H1 (cell line): ENCODE measurements around the gene ZBED5. TPM values are rescaled to one million over a fixed set of nuclear protein-coding genes. Genes with fewer than 3 reads are reported as not detected.

ENCODE experiments used
- BRCA1 ChIP-seq: IDR thresholded peaks from 2 replicates; pipeline ENCODE4 v1.6.1; 2012; ENCODE audit warnings: low read depth, low read length, improper control_type of control experiment
- CEBPB ChIP-seq: IDR thresholded peaks from 2 replicates; pipeline ENCODE4 v1.6.1; 2012; ENCODE audit warnings: low read depth, low read length
- CHD2 ChIP-seq: IDR thresholded peaks from 2 replicates; pipeline ENCODE4 v1.6.1; 2012; ENCODE audit warnings: low read length, improper control_type of control experiment
- EP300 ChIP-seq, 2 experiments: IDR thresholded peaks; 1 replicate in 1 of 2; 2 replicates in 1 of 2; pipeline ENCODE4 v1.6.1; 2011 to 2012; ENCODE audit warnings: low read depth in 2 of 2, low read length in 2 of 2, mild to moderate bottlenecking in 2 of 2, borderline replicate concordance in 1 of 2, inconsistent platforms in 1 of 2, moderate library complexity in 1 of 2
- EZH2 ChIP-seq: fragments of 200-600 bp; sonication (generic); IDR thresholded peaks from 2 replicates; pipeline ENCODE4 v1.7.1; 2012; ENCODE audit warnings: low read depth, mild to moderate bottlenecking, moderate library complexity, low read length, inconsistent platforms; ENCODE audit not compliant: severe bottlenecking
- GTF2F1 ChIP-seq: IDR thresholded peaks from 2 replicates; pipeline ENCODE4 v1.6.1; 2012; ENCODE audit warnings: low read depth, low read length, improper control_type of control experiment, borderline replicate concordance
- JUN ChIP-seq: IDR thresholded peaks from 2 replicates; pipeline ENCODE4 v1.6.1; 2011; ENCODE audit warnings: low read depth, mild to moderate bottlenecking, improper control_type of control experiment, low read length
- KDM5A ChIP-seq: fragments of 200-600 bp; IDR thresholded peaks from 2 replicates; pipeline ENCODE4 v1.7.1; 2012; ENCODE audit warnings: mild to moderate bottlenecking, low read length, inconsistent platforms, mixed read lengths
- MAFK ChIP-seq: IDR thresholded peaks from 2 replicates; pipeline ENCODE4 v1.6.1; 2012; ENCODE audit warnings: low read depth, mild to moderate bottlenecking, improper control_type of control experiment, low read length
- NANOG ChIP-seq: IDR thresholded peaks from 2 replicates; pipeline ENCODE4 v1.6.1; 2011; ENCODE audit warnings: low read length, low read depth, mild to moderate bottlenecking, inconsistent platforms; ENCODE audit not compliant: insufficient read depth, poor library complexity, severe bottlenecking
- PHF8 ChIP-seq: fragments of 200-600 bp; sonication (generic); conservative IDR thresholded peaks from 2 replicates; pipeline ENCODE4 v1.7.1; 2012; ENCODE audit warnings: low read depth, mild to moderate bottlenecking, inconsistent platforms, low read length, moderate library complexity
- RAD21 ChIP-seq, 2 experiments: IDR thresholded peaks in 1 of 2; conservative IDR thresholded peaks in 1 of 2; 2 replicates each; pipeline ENCODE4 v1.6.1; 2011; ENCODE audit warnings: low read depth in 2 of 2, low read length in 2 of 2, improper control_type of control experiment in 1 of 2, inconsistent platforms in 1 of 2, mild to moderate bottlenecking in 1 of 2, moderate library complexity in 1 of 2
- SIRT6 ChIP-seq: IDR thresholded peaks from one replicate; pipeline ENCODE4 v1.7.1; 2012; ENCODE audit warnings: low read length, inconsistent platforms
- SIX5 ChIP-seq: IDR thresholded peaks from 2 replicates; pipeline ENCODE4 v1.6.1; 2011; ENCODE audit warnings: mild to moderate bottlenecking, low read depth, low read length
- SP4 ChIP-seq: IDR thresholded peaks from 2 replicates; pipeline ENCODE4 v1.6.1; 2012; ENCODE audit warnings: low read length, inconsistent platforms
- SUZ12 ChIP-seq: fragments of 200-600 bp; sonication (generic); IDR thresholded peaks from 2 replicates; pipeline ENCODE4 v1.6.1; 2012; ENCODE audit warnings: mild to moderate bottlenecking, inconsistent platforms, low read length, moderate library complexity, mixed read lengths
- polyA plus RNA-seq, 7 experiments: library from polyadenylated mRNA; depleted of rRNA in 3 of 7; stranded (reverse) in 5 of 7; unstranded in 2 of 7; fragments of >200 nt in 5 of 7; fragments of 200-250 nt in 2 of 7; gene quantifications; 1 replicate in 5 of 7; 2 replicates in 1 of 7; 4 replicates in 1 of 7; pipeline versions ENCODE4 v1.2.1 to v1.2.3, GENCODE V29; 2011 to 2013; ENCODE audit warnings: missing spikeins in 2 of 7, mixed read lengths in 2 of 7
- total RNA-seq: library from RNA; stranded (reverse); fragmentation: NEBNext Ultra II Directional; extraction: Animal tissue kit (Norgen Biotek cat#: 25700); gene quantifications from 2 replicates; pipeline ENCODE4 v1.2.1, GENCODE V29; 2021
- TF ChIP-seq, protein P1 (sequence below), 3 experiments: IDR thresholded peaks; 1 replicate in 2 of 3; 2 replicates in 1 of 3; pipeline versions ENCODE4 v1.5.1 to v1.6.1; 2011; ENCODE audit warnings: low read length in 3 of 3, mild to moderate bottlenecking in 3 of 3, inconsistent platforms in 2 of 3, low read depth in 1 of 3, moderate library complexity in 1 of 3; ENCODE audit not compliant: insufficient read depth in 1 of 3; ENCODE audit errors: control extremely low read depth in 1 of 3
- TF ChIP-seq, protein P2 (sequence below): IDR thresholded peaks from 2 replicates; pipeline ENCODE4 v1.6.1; 2011; ENCODE audit warnings: low read length, improper control_type of control experiment
- TF ChIP-seq, protein P3 (sequence below): IDR thresholded peaks from 2 replicates; pipeline ENCODE4 v1.6.1; 2012; ENCODE audit warnings: inconsistent platforms

ZBED5 gene
- total and polyA plus RNA-seq, 2 of the 8 experiments (the other 6 are each of a cell fraction or from before 2014, with no cell fraction given), result 54.2 to 94.7 TPM

DNA sequence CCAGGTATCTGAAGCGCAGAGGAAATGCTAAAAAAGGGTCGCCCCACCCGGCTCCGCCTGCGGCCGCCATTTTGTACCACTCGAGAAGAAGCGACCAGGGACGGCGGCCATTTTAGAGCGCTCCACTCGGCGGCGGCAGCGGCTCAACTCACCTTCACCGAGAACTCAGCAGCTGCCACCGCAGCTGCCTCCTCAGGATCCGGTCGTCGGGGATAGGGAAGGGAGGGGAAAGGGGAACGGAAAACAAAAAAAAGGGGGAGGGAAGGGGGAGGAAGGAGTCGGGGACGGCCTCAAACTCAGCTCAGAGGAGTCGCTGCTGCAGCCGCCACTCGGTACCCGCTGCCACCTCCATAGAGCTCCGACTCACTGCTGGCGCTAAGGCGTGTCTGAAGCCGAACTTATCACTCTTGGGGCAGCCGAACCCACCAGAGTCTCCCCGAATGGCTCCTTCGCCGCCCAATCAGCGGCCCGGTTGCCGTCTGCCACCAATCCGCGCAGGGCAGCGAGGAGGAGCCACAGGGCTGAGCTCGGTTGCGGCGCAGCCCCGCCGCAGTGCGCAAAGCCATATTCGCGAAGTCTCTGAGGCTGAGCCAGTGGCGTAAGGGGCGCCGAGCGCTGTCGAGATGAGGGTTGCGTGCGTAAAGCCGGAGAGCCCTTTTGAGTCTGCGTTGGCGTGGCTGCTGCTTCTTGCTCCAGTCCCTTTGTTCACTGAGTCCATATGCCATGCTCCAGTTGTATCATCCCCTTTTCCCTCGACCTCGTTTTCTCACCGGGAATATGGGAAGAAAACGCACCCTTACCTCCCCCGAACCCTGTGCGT lies 49.1 kb downstream of the ZBED5 start, which contains the start of gene EIF4G2 (continued):
- TF ChIP-seq PHF8, result peak; percentile 85
- no peak for TF ChIP-seq JUN
- TF ChIP-seq KDM5A, result peak; percentile 85
- no peak for TF ChIP-seq MAFK
- TF ChIP-seq, protein P1, sequence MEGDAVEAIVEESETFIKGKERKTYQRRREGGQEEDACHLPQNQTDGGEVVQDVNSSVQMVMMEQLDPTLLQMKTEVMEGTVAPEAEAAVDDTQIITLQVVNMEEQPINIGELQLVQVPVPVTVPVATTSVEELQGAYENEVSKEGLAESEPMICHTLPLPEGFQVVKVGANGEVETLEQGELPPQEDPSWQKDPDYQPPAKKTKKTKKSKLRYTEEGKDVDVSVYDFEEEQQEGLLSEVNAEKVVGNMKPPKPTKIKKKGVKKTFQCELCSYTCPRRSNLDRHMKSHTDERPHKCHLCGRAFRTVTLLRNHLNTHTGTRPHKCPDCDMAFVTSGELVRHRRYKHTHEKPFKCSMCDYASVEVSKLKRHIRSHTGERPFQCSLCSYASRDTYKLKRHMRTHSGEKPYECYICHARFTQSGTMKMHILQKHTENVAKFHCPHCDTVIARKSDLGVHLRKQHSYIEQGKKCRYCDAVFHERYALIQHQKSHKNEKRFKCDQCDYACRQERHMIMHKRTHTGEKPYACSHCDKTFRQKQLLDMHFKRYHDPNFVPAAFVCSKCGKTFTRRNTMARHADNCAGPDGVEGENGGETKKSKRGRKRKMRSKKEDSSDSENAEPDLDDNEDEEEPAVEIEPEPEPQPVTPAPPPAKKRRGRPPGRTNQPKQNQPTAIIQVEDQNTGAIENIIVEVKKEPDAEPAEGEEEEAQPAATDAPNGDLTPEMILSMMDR (IDR thresholded peaks at IDR 0.05; ENCODE audit: control extremely low read depth in 1 of 3, insufficient read depth in 1 of 3, low read depth in 1 of 3, low read length in 3 of 3), result no peak
- no peak for TF ChIP-seq CEBPB
- TF ChIP-seq, protein P2, sequence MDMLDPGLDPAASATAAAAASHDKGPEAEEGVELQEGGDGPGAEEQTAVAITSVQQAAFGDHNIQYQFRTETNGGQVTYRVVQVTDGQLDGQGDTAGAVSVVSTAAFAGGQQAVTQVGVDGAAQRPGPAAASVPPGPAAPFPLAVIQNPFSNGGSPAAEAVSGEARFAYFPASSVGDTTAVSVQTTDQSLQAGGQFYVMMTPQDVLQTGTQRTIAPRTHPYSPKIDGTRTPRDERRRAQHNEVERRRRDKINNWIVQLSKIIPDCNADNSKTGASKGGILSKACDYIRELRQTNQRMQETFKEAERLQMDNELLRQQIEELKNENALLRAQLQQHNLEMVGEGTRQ, result no peak
- TF ChIP-seq SIX5, result no peak
- no peak for TF ChIP-seq BRCA1
- no peak for TF ChIP-seq NANOG
- no peak; the same call in none of the 2 replicates for TF ChIP-seq CHD2
- TF ChIP-seq EZH2, result no peak
- TF ChIP-seq SP4, result peak; percentile 51; the same call in 1 of the 2 replicates
- TF ChIP-seq RAD21 (IDR thresholded peaks at IDR 0.05 in 1 of 2, conservative IDR thresholded peaks at IDR 0.05 in 1 of 2; ENCODE audit: low read depth in 2 of 2, low read length in 2 of 2), result no peak; a peak in 1 of 4 replicates
- TF ChIP-seq SUZ12, result no peak
- TF ChIP-seq GTF2F1, result peak; percentile 84
- TF ChIP-seq EP300 (IDR thresholded peaks at IDR 0.05; ENCODE audit: borderline replicate concordance in 1 of 2, low read depth in 2 of 2, low read length in 2 of 2), result 0 out of 3 replicates have a peak, but pooled peaks of 1 of the 2 experiments have one; percentile 5
- TF ChIP-seq, protein P3, sequence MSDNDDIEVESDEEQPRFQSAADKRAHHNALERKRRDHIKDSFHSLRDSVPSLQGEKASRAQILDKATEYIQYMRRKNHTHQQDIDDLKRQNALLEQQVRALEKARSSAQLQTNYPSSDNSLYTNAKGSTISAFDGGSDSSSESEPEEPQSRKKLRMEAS, result peak; percentile 71
- TF ChIP-seq SIRT6, result no peak
